HEK293 (cell line): ENCODE data around the gene DUSP16.

Experiments used
- CTCF ChIA-PET: fragments of 350-600 bp; formaldehyde crosslinking; extraction: SDS; loops from one replicate; lab custom pipeline; 2021; ENCODE audit warnings: antibody characterized with exemption; lab: Yijun Ruan, JAX
- POLR2A ChIA-PET: fragments of 300-600 bp; formaldehyde crosslinking; extraction: SDS; loops from one replicate; lab custom pipeline; 2020; ENCODE audit warnings: antibody characterized with exemption, inconsistent platforms; lab: Yijun Ruan, JAX
- H3K27ac ChIP-seq: fragments of 200-500 bp; sonication (Bioruptor generic); 2 replicates; pipeline ENCODE4 v1.5.1; 2014; ENCODE audit warnings: low read depth, low read length, control low read depth, inconsistent platforms; ENCODE audit errors: extremely low read depth
- H3K36me3 ChIP-seq, 2 experiments: fragments of 200-500 bp in 1 of 2; sonication (Bioruptor generic) in 1 of 2; 1 replicate in 1 of 2; 2 replicates in 1 of 2; pipeline ENCODE4 v1.5.1; 2014 to 2017; ENCODE audit warnings: inconsistent platforms in 2 of 2, low read length in 2 of 2; ENCODE audit not compliant: control insufficient read depth in 2 of 2, insufficient read depth in 1 of 2
- H3K4me1 ChIP-seq: fragments of 200-500 bp; sonication (Bioruptor generic); 2 replicates; pipeline ENCODE4 v1.5.1; 2014; ENCODE audit warnings: mild to moderate bottlenecking, low read length, inconsistent platforms; ENCODE audit not compliant: control insufficient read depth, insufficient read depth
- H3K4me3 ChIP-seq: 2 replicates; pipeline ENCODE4 v1.5.1; 2011; ENCODE audit warnings: low read depth, mild to moderate bottlenecking, control low read depth, low read length, moderate library complexity
- H3K9me3 ChIP-seq: fragments of 200-500 bp; sonication (Bioruptor generic); 2 replicates; pipeline ENCODE4 v1.5.1; 2014; ENCODE audit warnings: low read depth, low read length, inconsistent platforms; ENCODE audit not compliant: control insufficient read depth, insufficient read depth
- BCL11B ChIP-seq: fragments of 450-650 bp; formaldehyde crosslinking; IDR thresholded peaks from 2 replicates; pipeline ENCODE4 v1.5.1; 2016; ENCODE audit warnings: low read depth, missing biosample characterization, missing genetic modification characterization
- HOXC10 ChIP-seq: sonication (generic); formaldehyde crosslinking; IDR thresholded peaks from 2 replicates; pipeline ENCODE4 v1.8.1; 2023; ENCODE audit warnings: mild to moderate bottlenecking, missing genetic modification reagents
- KLF1 ChIP-seq: fragments of 450-650 bp; formaldehyde crosslinking; IDR thresholded peaks from 2 replicates; pipeline ENCODE4 v1.5.1; 2016; ENCODE audit warnings: missing biosample characterization, missing genetic modification characterization
- KLF16 ChIP-seq: fragments of 450-650 bp; formaldehyde crosslinking; IDR thresholded peaks from 2 replicates; pipeline ENCODE4 v1.5.1; 2017; ENCODE audit warnings: missing biosample characterization, missing genetic modification characterization
- MYNN ChIP-seq: fragments of 450-650 bp; formaldehyde crosslinking; IDR thresholded peaks from 2 replicates; pipeline ENCODE4 v1.5.1; 2016; ENCODE audit warnings: missing biosample characterization, missing genetic modification characterization, borderline replicate concordance
- PRDM1 ChIP-seq: fragments of 450-650 bp; formaldehyde crosslinking; IDR thresholded peaks from 2 replicates; pipeline ENCODE4; 2016; ENCODE audit warnings: missing biosample characterization, missing genetic modification characterization
- YY2 ChIP-seq: fragments of 450-650 bp; formaldehyde crosslinking; IDR thresholded peaks from 2 replicates; pipeline ENCODE4 v1.5.1; 2016; ENCODE audit warnings: missing biosample characterization, missing genetic modification characterization
- ZFHX2 ChIP-seq: fragments of 450-650 bp; formaldehyde crosslinking; conservative IDR thresholded peaks from 2 replicates; pipeline ENCODE4 v1.5.1; 2016; ENCODE audit warnings: missing biosample characterization, missing genetic modification characterization
- ZFP37 ChIP-seq: fragments of 450-650 bp; formaldehyde crosslinking; IDR thresholded peaks from 2 replicates; pipeline ENCODE4 v1.5.1; 2016; ENCODE audit warnings: missing biosample characterization, missing genetic modification characterization
- ZFP69B ChIP-seq: fragments of 450-650 bp; formaldehyde crosslinking; IDR thresholded peaks from 2 replicates; pipeline ENCODE4 v1.5.1; 2016; ENCODE audit warnings: missing biosample characterization, missing genetic modification characterization
- ZNF16 ChIP-seq: fragments of 450-650 bp; formaldehyde crosslinking; IDR thresholded peaks from 2 replicates; pipeline ENCODE4 v1.5.1; 2016; ENCODE audit warnings: low read depth, missing biosample characterization, missing genetic modification characterization
- ZNF19 ChIP-seq: fragments of 450-650 bp; formaldehyde crosslinking; IDR thresholded peaks from 2 replicates; pipeline ENCODE4; 2016; ENCODE audit warnings: missing biosample characterization, missing genetic modification characterization, low read depth
- ZNF202 ChIP-seq: fragments of 450-650 bp; formaldehyde crosslinking; IDR thresholded peaks from 2 replicates; pipeline ENCODE4 v1.5.1; 2016; ENCODE audit warnings: missing biosample characterization, missing genetic modification characterization, borderline replicate concordance
- ZNF221 ChIP-seq: fragments of 450-650 bp; formaldehyde crosslinking; IDR thresholded peaks from 2 replicates; pipeline ENCODE4 v1.5.1; 2017; ENCODE audit warnings: missing biosample characterization, missing genetic modification characterization, borderline replicate concordance
- ZNF223 ChIP-seq: fragments of 450-650 bp; formaldehyde crosslinking; IDR thresholded peaks from 2 replicates; pipeline ENCODE4 v1.5.1; 2016; ENCODE audit warnings: missing biosample characterization, missing genetic modification characterization
- ZNF26 ChIP-seq: fragments of 450-650 bp; formaldehyde crosslinking; IDR thresholded peaks from 2 replicates; pipeline ENCODE4 v1.5.1; 2016; ENCODE audit warnings: missing biosample characterization, missing genetic modification characterization
- ZNF366 ChIP-seq: fragments of 450-650 bp; formaldehyde crosslinking; conservative IDR thresholded peaks from 2 replicates; pipeline ENCODE4 v1.5.1; 2016; ENCODE audit warnings: missing biosample characterization, missing genetic modification characterization
- ZNF398 ChIP-seq: fragments of 450-650 bp; formaldehyde crosslinking; IDR thresholded peaks from 2 replicates; pipeline ENCODE4 v1.5.1; 2017; ENCODE audit warnings: missing biosample characterization, missing genetic modification characterization
- ZNF404 ChIP-seq: fragments of 450-650 bp; formaldehyde crosslinking; IDR thresholded peaks from 2 replicates; pipeline ENCODE4 v1.5.1; 2017; ENCODE audit warnings: missing biosample characterization, missing genetic modification characterization
- ZNF423 ChIP-seq: fragments of 450-650 bp; formaldehyde crosslinking; IDR thresholded peaks from 2 replicates; pipeline ENCODE4 v1.5.1; 2016; ENCODE audit warnings: missing biosample characterization, missing genetic modification characterization
- ZNF449 ChIP-seq: fragments of 450-650 bp; formaldehyde crosslinking; IDR thresholded peaks from 2 replicates; pipeline ENCODE4 v1.5.1; 2017; ENCODE audit warnings: missing biosample characterization, mild to moderate bottlenecking, missing genetic modification characterization, moderate library complexity
- ZNF488 ChIP-seq: fragments of 450-650 bp; formaldehyde crosslinking; IDR thresholded peaks from 2 replicates; pipeline ENCODE4 v1.5.1; 2016; ENCODE audit warnings: missing biosample characterization, missing genetic modification characterization
- ZNF561 ChIP-seq: fragments of 450-650 bp; IDR thresholded peaks from 2 replicates; pipeline ENCODE4 v1.5.1; 2018; ENCODE audit warnings: missing biosample characterization, missing genetic modification characterization, borderline replicate concordance
- ZNF670 ChIP-seq: fragments of 450-650 bp; formaldehyde crosslinking; IDR thresholded peaks from 2 replicates; pipeline ENCODE4 v1.5.1; 2016; ENCODE audit warnings: missing biosample characterization, missing genetic modification characterization, low read depth
- ZNF701 ChIP-seq: fragments of 450-650 bp; formaldehyde crosslinking; IDR thresholded peaks from 2 replicates; pipeline ENCODE4 v1.5.1; 2016; ENCODE audit warnings: missing biosample characterization, missing genetic modification characterization
- ZNF76 ChIP-seq: fragments of 450-650 bp; formaldehyde crosslinking; IDR thresholded peaks from 2 replicates; pipeline ENCODE4; 2016; ENCODE audit warnings: low read depth, missing biosample characterization, missing genetic modification characterization, borderline replicate concordance
- ZNF843 ChIP-seq: fragments of 450-650 bp; formaldehyde crosslinking; IDR thresholded peaks from 2 replicates; pipeline ENCODE4 v1.5.1; 2016; ENCODE audit warnings: missing biosample characterization, missing genetic modification characterization
- ZXDB ChIP-seq: fragments of 450-650 bp; formaldehyde crosslinking; IDR thresholded peaks from 2 replicates; pipeline ENCODE4 v1.5.1; 2016; ENCODE audit warnings: missing biosample characterization, missing genetic modification characterization

DUSP16 gene

GRCh38 chr12:12559719-12560296 lies 2.9 kb downstream of the DUSP16 start:
- no peak overlapping the region for H3K27ac ChIP-seq
- peak overlapping the region; percentile 58 for H3K4me3 ChIP-seq
- CTCF ChIA-PET: interaction anchor here (0.8 to 1.1 kb wide), 2 partner anchors 25 to 259 kb away, joined by 3 to 4 read pairs; no protein-coding TSS in a partner anchor

GRCh38 chr12:12558291-12558690 lies 4.4 kb downstream of the DUSP16 start:
- Histone ChIP-seq H3K4me1 (peaks cover 10% of the 10 kb centered on the region; the same call in 1 of the 2 replicates), H3K4me3 (no peak overlapping the region), H3K36me3 (peaks cover 2 to 10% of the 10 kb centered on the region in 2 experiments), H3K27ac (no peak overlapping the region), H3K9me3 (no peaks in the 10 kb centered on the region)
- TF ChIP-seq ZNF202 (tag by site-specific recombination): no peak
- no peak for TF ChIP-seq ZFP69B
- no peak for TF ChIP-seq ZNF221 (tag by site-specific recombination)
- TF ChIP-seq ZNF670: no peak
- TF ChIP-seq ZNF701 (tag by site-specific recombination): no peak
- TF ChIP-seq ZNF561 (tag by site-specific recombination): no peak
- no peak for TF ChIP-seq ZXDB (tag by site-specific recombination)
- no peak for TF ChIP-seq YY2 (tag by site-specific recombination)
- no peak for TF ChIP-seq MYNN (tag by site-specific recombination)
- TF ChIP-seq ZNF19 (tag by site-specific recombination): no peak
- no peak for TF ChIP-seq ZFHX2 (tag by site-specific recombination)
- TF ChIP-seq ZNF488: no peak
- no peak for TF ChIP-seq BCL11B (tag by site-specific recombination)
- no peak for TF ChIP-seq ZNF16 (tag by site-specific recombination)
- no peak for TF ChIP-seq ZNF423 (tag by site-specific recombination)
- TF ChIP-seq ZNF223 (tag by site-specific recombination): no peak
- TF ChIP-seq HOXC10 (CRISPR knock-in tag): no peak
- ChIA-PET POLR2A (interaction anchor here (1.0 to 1.4 kb wide), 2 partner anchors 35 to 160 kb away, joined by 3 to 4 read pairs; no protein-coding TSS in a partner anchor), CTCF (interaction anchor here (0.7 kb wide), 1 partner anchor 236 kb away, joined by 3 read pairs; no protein-coding TSS in a partner anchor)

More at GRCh38 chr12:12559719-12560296, 2.9 kb downstream of the DUSP16 start:
- H3K36me3 ChIP-seq: peaks cover 0 to 4% of the 10 kb centered on the region in 2 experiments; a peak in 1 of 3 replicates
- no peaks in the 10 kb centered on the region for H3K9me3 ChIP-seq
- POLR2A ChIA-PET: no interaction called here
- peak; percentile 54 for TF ChIP-seq PRDM1
- TF ChIP-seq ZFP37 (tag by site-specific recombination): peak; percentile 20; the same call in 1 of the 2 replicates
- no peak for TF ChIP-seq ZNF843
- no peak for TF ChIP-seq ZNF404 (tag by site-specific recombination)
- no peak for TF ChIP-seq ZFHX2 (tag by site-specific recombination)
- TF ChIP-seq KLF16 (tag by site-specific recombination): no peak
- TF ChIP-seq ZNF449 (tag by site-specific recombination): no peak
- no peak for TF ChIP-seq ZNF26
- TF ChIP-seq ZNF366 (tag by site-specific recombination): peak; percentile 22; the same call in 1 of the 2 replicates
- TF ChIP-seq ZNF76: no peak
- TF ChIP-seq ZNF398 (tag by site-specific recombination): no peak
- TF ChIP-seq KLF1: no peak
- peaks cover 15% of the 10 kb centered on the region for H3K4me1 ChIP-seq
